Small intestine (tissue), 7 donors: Measurements from ENCODE around the gene DNAH1. TPM values are rescaled to one million over a fixed set of nuclear protein-coding genes. Genes with fewer than 3 reads are reported as not detected.

ENCODE experiments used
- DNase-seq, 2 donors: peaks; one replicate each; pipeline versions ENCODE4 v3.0.0 to v3.0.0-alpha.2; 2013
- FAIRE-seq: peaks from 2 replicates; lab custom pipeline; 2012; peaks lifted over from hg19 to GRCh38; lab: Jason Lieb, UNC
- H3K27ac ChIP-seq, 3 donors: one replicate each; pipeline ENCODE4 v1.5.1; 2013; ENCODE audit warnings: low read length in 2 of 3, mild to moderate bottlenecking in 2 of 3, control low read depth in 1 of 3, inconsistent platforms in 1 of 3, low read depth in 1 of 3, moderate library complexity in 1 of 3
- H3K27me3 ChIP-seq, 3 donors: one replicate each; pipeline ENCODE4 v1.6.1; 2013; ENCODE audit warnings: low read length in 3 of 3, inconsistent platforms in 1 of 3; ENCODE audit not compliant: control insufficient read depth in 3 of 3, insufficient read depth in 3 of 3
- H3K36me3 ChIP-seq, 3 donors: one replicate each; pipeline ENCODE4 v1.6.1; 2013; ENCODE audit warnings: low read length in 3 of 3, inconsistent platforms in 1 of 3, low read depth in 1 of 3, mild to moderate bottlenecking in 1 of 3, moderate library complexity in 1 of 3; ENCODE audit not compliant: control insufficient read depth in 3 of 3, insufficient read depth in 2 of 3
- H3K4me1 ChIP-seq, 3 donors: one replicate each; pipeline ENCODE4 v1.6.1; 2013; ENCODE audit warnings: low read length in 2 of 3, inconsistent platforms in 1 of 3, low read depth in 1 of 3, mild to moderate bottlenecking in 1 of 3, moderate library complexity in 1 of 3; ENCODE audit not compliant: control insufficient read depth in 3 of 3, insufficient read depth in 2 of 3
- H3K4me3 ChIP-seq, 3 donors: one replicate each; pipeline ENCODE4 v1.5.1; 2013; ENCODE audit warnings: low read length in 3 of 3, control low read depth in 1 of 3, inconsistent platforms in 1 of 3, low read depth in 1 of 3, mild to moderate bottlenecking in 1 of 3, moderate library complexity in 1 of 3
- H3K9me3 ChIP-seq, 2 donors: one replicate each; pipeline ENCODE4 v1.6.1; 2013; ENCODE audit warnings: low read depth in 1 of 2, low read length in 1 of 2; ENCODE audit not compliant: control insufficient read depth in 2 of 2, insufficient read depth in 1 of 2
- whole genome bisulfite sequencing, 3 donors: extraction: QIAGEN DNeasy Blood & Tissue Kit; methylation state at CpG; one replicate each; pipeline ENCODE4 v1.1.7; 2013; 5-methylcytosine and 5-hydroxymethylcytosine counted together
- polyA plus RNA-seq, 4 donors: library from polyadenylated mRNA; stranded (reverse) in 3 of 4; unstranded in 1 of 4; fragments of 200-250 nt in 3 of 4; fragments of 120-200 nt in 1 of 4; gene quantifications; one replicate each; pipeline versions ENCODE4 v1.2.1 to v1.2.3, GENCODE V29; 2013
- donor health status: healthy with polysubstance abuse.
- donor health status: control.
- donor health status: control.
- donor health status: Bipolar disorder and iron deficiency.
- donor health status: healthy.

The DNAH1 gene
- polyA plus RNA-seq, 4 donors: 4.3 to 22.6 (median 7.5) TPM

- Histone ChIP-seq H3K4me3 (no peak overlapping the region), H3K27me3 (no peaks in the 10 kb centered on the region), H3K27ac (no peak overlapping the region), H3K9me3 (no peaks in the 10 kb centered on the region), H3K4me1 (peaks cover 0 to 4% (median 0%) of the 10 kb centered on the region in 3 donors), H3K36me3 (peaks cover 0 to 36% (median 0%) of the 10 kb centered on the region in 3 donors)
- 52 to 70% (median 67%) methylated on average over 12 to 14 of the region's 14 CpGs for WGBS, 3 donors
- FAIRE-seq (no peak), DNase-seq (no peak)
Measured at GRCh38 chr3:52318186-52318816, 2.2 kb downstream of the DNAH1 start.

- no peak for FAIRE-seq
- H3K4me3 ChIP-seq: no peak overlapping the region
- peaks cover 0 to 4% (median 0%) of the 10 kb centered on the region in 3 donors for H3K4me1 ChIP-seq
- H3K27me3 ChIP-seq: no peaks in the 10 kb centered on the region
- H3K9me3 ChIP-seq: no peaks in the 10 kb centered on the region
- DNase-seq: no peak
- no peak overlapping the region for H3K27ac ChIP-seq
- peaks cover 0 to 30% (median 0%) of the 10 kb centered on the region in 3 donors for H3K36me3 ChIP-seq
- 90 to 92% (median 91%) methylated on average over 10 of the region's 10 CpGs for WGBS, 3 donors
Measured at GRCh38 chr3:52319921-52320595, 3.9 kb downstream of the DNAH1 start.

- WGBS, 3 donors: 75 to 86% (median 84%) methylated on average over 5 of the region's 5 CpGs
- peaks cover 0 to 4% (median 0%) of the 10 kb centered on the region in 3 donors for H3K4me1 ChIP-seq
- no peaks in the 10 kb centered on the region for H3K9me3 ChIP-seq
- H3K27me3 ChIP-seq: no peaks in the 10 kb centered on the region
- no peak overlapping the region for H3K27ac ChIP-seq
- no peak overlapping the region for H3K4me3 ChIP-seq
- DNase-seq (no peak), FAIRE-seq (no peak)
- H3K36me3 ChIP-seq: peaks cover 0 to 38% (median 0%) of the 10 kb centered on the region in 3 donors
Measured at GRCh38 chr3:52321481-52321880, 5.4 kb downstream of the DNAH1 start.

GRCh38 chr3:52322466-52322865 lies 6.3 kb downstream of the DNAH1 start:
- Histone ChIP-seq H3K4me3 (no peak overlapping the region), H3K4me1 (no peaks in the 10 kb centered on the region), H3K36me3 (peaks cover 0 to 45% (median 0%) of the 10 kb centered on the region in 3 donors), H3K27me3 (no peaks in the 10 kb centered on the region), H3K9me3 (no peaks in the 10 kb centered on the region), H3K27ac (no peak overlapping the region)
- DNase-seq (no peak), FAIRE-seq (no peak)
- WGBS, 3 donors: 78 to 86% (median 82%) methylated on average over 7 of the region's 7 CpGs

GRCh38 chr3:52323526-52324295 lies 7.6 kb downstream of the DNAH1 start:
- Histone ChIP-seq H3K4me3 (no peak overlapping the region), H3K27ac (no peak overlapping the region), H3K36me3 (peaks cover 0 to 57% (median 0%) of the 10 kb centered on the region in 3 donors), H3K27me3 (no peaks in the 10 kb centered on the region), H3K9me3 (no peaks in the 10 kb centered on the region), H3K4me1 (no peaks in the 10 kb centered on the region)
- WGBS, 3 donors: 75 to 82% (median 80%) methylated on average over 11 of the region's 11 CpGs
- FAIRE-seq: no peak
- no peak for DNase-seq

- no peak for FAIRE-seq
- Histone ChIP-seq H3K9me3 (no peaks in the 10 kb centered on the region), H3K4me1 (no peaks in the 10 kb centered on the region), H3K27ac (no peak overlapping the region), H3K4me3 (no peak overlapping the region), H3K36me3 (peaks cover 0 to 56% (median 0%) of the 10 kb centered on the region in 3 donors), H3K27me3 (no peaks in the 10 kb centered on the region)
- 93 to 99% (median 95%) methylated on average over 9 of the region's 9 CpGs for WGBS, 3 donors
- DNase-seq: no peak
Measured at GRCh38 chr3:52324676-52325075, 8.6 kb downstream of the DNAH1 start.

GRCh38 chr3:52325686-52326085 lies 9.6 kb downstream of the DNAH1 start:
- Histone ChIP-seq H3K27me3 (no peaks in the 10 kb centered on the region), H3K4me1 (no peaks in the 10 kb centered on the region), H3K9me3 (no peaks in the 10 kb centered on the region), H3K27ac (no peak overlapping the region), H3K36me3 (peaks cover 0 to 56% (median 0%) of the 10 kb centered on the region in 3 donors), H3K4me3 (no peak overlapping the region)
- FAIRE-seq (no peak), DNase-seq (no peak)

GRCh38 chr3:52326976-52327375 lies 10.9 kb downstream of the DNAH1 start:
- no peak for DNase-seq
- Histone ChIP-seq H3K4me3 (no peak overlapping the region), H3K9me3 (no peaks in the 10 kb centered on the region), H3K27me3 (no peaks in the 10 kb centered on the region), H3K36me3 (peaks cover 0 to 60% (median 0%) of the 10 kb centered on the region in 3 donors), H3K4me1 (no peaks in the 10 kb centered on the region), H3K27ac (no peak overlapping the region)
- 90 to 91% (median 90%) methylated on average over 6 of the region's 6 CpGs for WGBS, 3 donors
- FAIRE-seq: no peak
